Esophagus muscularis mucosa (tissue), 4 donors: ENCODE data around the gene PTGES3. TPM values are rescaled to one million over a fixed set of nuclear protein-coding genes. Genes with fewer than 3 reads are reported as not detected.

Source experiments
- DNase-seq: peaks from one replicate; pipeline ENCODE4 v3.0.0-alpha.2; 2017; ENCODE audit errors: extremely low spot score
- H3K27ac ChIP-seq, 4 donors: fragments of 200-600 bp; sonication (generic); replicated peaks in 1 of 4; 1 replicate in 3 of 4; 2 replicates in 1 of 4; pipeline ENCODE4 v1.5.1; 2016 to 2019; ENCODE audit warnings: mild to moderate bottlenecking in 1 of 4
- H3K27me3 ChIP-seq, 4 donors: fragments of 200-600 bp; sonication (generic); one replicate each; pipeline versions ENCODE4 v1.5.1 to v1.6.0; 2016 to 2019
- H3K36me3 ChIP-seq, 4 donors: fragments of 200-600 bp; sonication (generic); one replicate each; pipeline ENCODE4 v1.5.1; 2016 to 2019
- H3K4me1 ChIP-seq, 4 donors: fragments of 200-600 bp; sonication (generic); one replicate each; pipeline ENCODE4 v1.5.1; 2016 to 2019
- H3K4me3 ChIP-seq, 4 donors: fragments of 200-600 bp; sonication (generic); 1 replicate in 2 of 4; 2 replicates in 2 of 4; pipeline ENCODE4 v1.5.1; 2016 to 2019; ENCODE audit warnings: mild to moderate bottlenecking in 4 of 4, moderate library complexity in 1 of 4
- H3K9me3 ChIP-seq, 4 donors: fragments of 200-600 bp; sonication (generic); 1 replicate in 3 of 4; 2 replicates in 1 of 4; pipeline ENCODE4 v1.5.1; 2016 to 2019
- EP300 ChIP-seq: sonication (generic); formaldehyde crosslinking; IDR thresholded peaks from one replicate; pipeline ENCODE4 v1.6.1; 2017; ENCODE audit warnings: antibody characterized with exemption
- POLR2A ChIP-seq: fragments of 450-650 bp; IDR thresholded peaks from one replicate; pipeline ENCODE4 v1.6.1; 2017; ENCODE audit warnings: antibody characterized with exemption, moderate library complexity, mild to moderate bottlenecking, low read depth
- POLR2AphosphoS5 ChIP-seq, 2 donors: sonication (generic); formaldehyde crosslinking; IDR thresholded peaks; one replicate each; pipeline ENCODE4 v1.6.1; 2017; ENCODE audit warnings: antibody characterized with exemption in 2 of 2
- WGBS: methylation state at CpG from one replicate; pipeline ENCODE4 v1.1.5; 2018; 5-methylcytosine and 5-hydroxymethylcytosine counted together
- intact Hi-C: fragments of 100-400 bp; cut with DNase I; formaldehyde crosslinking; loops from one replicate; pipeline ENCODE4 v1.15.1; 2023
- total RNA-seq, 4 donors: library from RNA; depleted of rRNA; stranded (reverse); fragments of >200 nt; gene quantifications; one replicate each; pipeline versions ENCODE4 v1.1.0 to v1.2.1, GENCODE V29; 2016
- TF ChIP-seq, protein P1 (sequence below), 3 experiments: fragments of 200-600 bp in 2 of 3; fragments of 450-650 bp in 1 of 3; sonication (generic) in 2 of 3; IDR thresholded peaks; one replicate each; pipeline ENCODE4 v1.5.1; 2017 to 2019; ENCODE audit warnings: antibody characterized with exemption in 3 of 3, mild to moderate bottlenecking in 2 of 3, moderate library complexity in 1 of 3

Gene PTGES3
- total RNA-seq, 4 donors from 2014 or later, result 86.8 to 118 (median 92.0) TPM

DNA sequence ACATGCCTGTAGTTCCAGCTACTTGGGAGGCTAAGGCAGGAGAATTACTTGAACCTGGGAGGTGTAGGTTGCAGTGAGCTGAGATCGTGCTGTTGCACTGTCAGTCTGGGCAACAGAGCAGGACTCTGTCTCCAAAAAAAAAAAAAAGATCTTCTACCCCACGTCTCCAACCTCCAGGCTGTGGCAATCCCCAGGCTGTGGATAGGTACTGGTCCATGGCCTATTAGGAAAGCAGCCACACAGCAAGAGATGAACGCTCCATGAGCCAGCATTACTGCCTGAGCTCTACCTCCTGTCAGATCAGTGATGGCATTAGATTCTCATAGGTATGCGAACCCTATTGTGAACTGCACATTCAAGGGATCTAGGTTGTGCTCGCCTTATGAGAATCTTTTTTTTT, 6.1 kb upstream of the PTGES3 start:
- H3K9me3 ChIP-seq, result no peaks in the 10 kb centered on the region
- no peaks in the 10 kb centered on the region for H3K27me3 ChIP-seq
- 72% methylated on average over 5 of the region's 5 CpGs for WGBS
- no peak for TF ChIP-seq POLR2AphosphoS5 (IDR thresholded peaks at IDR 0.05)
- TF ChIP-seq POLR2A, result no peak
- TF ChIP-seq, protein P1, sequence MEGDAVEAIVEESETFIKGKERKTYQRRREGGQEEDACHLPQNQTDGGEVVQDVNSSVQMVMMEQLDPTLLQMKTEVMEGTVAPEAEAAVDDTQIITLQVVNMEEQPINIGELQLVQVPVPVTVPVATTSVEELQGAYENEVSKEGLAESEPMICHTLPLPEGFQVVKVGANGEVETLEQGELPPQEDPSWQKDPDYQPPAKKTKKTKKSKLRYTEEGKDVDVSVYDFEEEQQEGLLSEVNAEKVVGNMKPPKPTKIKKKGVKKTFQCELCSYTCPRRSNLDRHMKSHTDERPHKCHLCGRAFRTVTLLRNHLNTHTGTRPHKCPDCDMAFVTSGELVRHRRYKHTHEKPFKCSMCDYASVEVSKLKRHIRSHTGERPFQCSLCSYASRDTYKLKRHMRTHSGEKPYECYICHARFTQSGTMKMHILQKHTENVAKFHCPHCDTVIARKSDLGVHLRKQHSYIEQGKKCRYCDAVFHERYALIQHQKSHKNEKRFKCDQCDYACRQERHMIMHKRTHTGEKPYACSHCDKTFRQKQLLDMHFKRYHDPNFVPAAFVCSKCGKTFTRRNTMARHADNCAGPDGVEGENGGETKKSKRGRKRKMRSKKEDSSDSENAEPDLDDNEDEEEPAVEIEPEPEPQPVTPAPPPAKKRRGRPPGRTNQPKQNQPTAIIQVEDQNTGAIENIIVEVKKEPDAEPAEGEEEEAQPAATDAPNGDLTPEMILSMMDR (IDR thresholded peaks at IDR 0.05), result no peak
- no peak for TF ChIP-seq EP300
- intact Hi-C loops, result no loop called here
- H3K4me3 ChIP-seq, result no peak overlapping the region
- no peak for DNase-seq
- H3K36me3 ChIP-seq, result no peaks in the 10 kb centered on the region
- H3K4me1 ChIP-seq, result peaks cover 3 to 5% (median 4%) of the 10 kb centered on the region in 4 donors
- H3K27ac ChIP-seq, result no peak overlapping the region

- Histone ChIP-seq H3K27me3 (no peaks in the 10 kb centered on the region), H3K4me1 (peaks cover 21 to 44% (median 38%) of the 10 kb centered on the region in 4 donors), H3K36me3 (peaks cover 0 to 5% (median 0%) of the 10 kb centered on the region in 4 donors), H3K27ac (peak overlapping the region; percentile 99 to 100 (median 100)), H3K4me3 (peak overlapping the region; percentile 80 to 98 (median 96)), H3K9me3 (no peaks in the 10 kb centered on the region)
- intact Hi-C loops, result loop anchor here (1.0 to 5.0 kb wide), 2 partner anchors 37 to 41 kb away; partner anchors contain the start of genes ATP5F1B and NACA
- TF ChIP-seq POLR2A (no peak), POLR2AphosphoS5 (IDR thresholded peaks at IDR 0.05) (no peak), EP300 (no peak)
- TF ChIP-seq, protein P1 (IDR thresholded peaks at IDR 0.05), result no peak
- no peak for DNase-seq
- WGBS, result 6% methylated on average over 7 of the region's 7 CpGs
Observed at GRCh38 chr12:56688846-56689109, 694 bp upstream of the PTGES3 start.

DNA sequence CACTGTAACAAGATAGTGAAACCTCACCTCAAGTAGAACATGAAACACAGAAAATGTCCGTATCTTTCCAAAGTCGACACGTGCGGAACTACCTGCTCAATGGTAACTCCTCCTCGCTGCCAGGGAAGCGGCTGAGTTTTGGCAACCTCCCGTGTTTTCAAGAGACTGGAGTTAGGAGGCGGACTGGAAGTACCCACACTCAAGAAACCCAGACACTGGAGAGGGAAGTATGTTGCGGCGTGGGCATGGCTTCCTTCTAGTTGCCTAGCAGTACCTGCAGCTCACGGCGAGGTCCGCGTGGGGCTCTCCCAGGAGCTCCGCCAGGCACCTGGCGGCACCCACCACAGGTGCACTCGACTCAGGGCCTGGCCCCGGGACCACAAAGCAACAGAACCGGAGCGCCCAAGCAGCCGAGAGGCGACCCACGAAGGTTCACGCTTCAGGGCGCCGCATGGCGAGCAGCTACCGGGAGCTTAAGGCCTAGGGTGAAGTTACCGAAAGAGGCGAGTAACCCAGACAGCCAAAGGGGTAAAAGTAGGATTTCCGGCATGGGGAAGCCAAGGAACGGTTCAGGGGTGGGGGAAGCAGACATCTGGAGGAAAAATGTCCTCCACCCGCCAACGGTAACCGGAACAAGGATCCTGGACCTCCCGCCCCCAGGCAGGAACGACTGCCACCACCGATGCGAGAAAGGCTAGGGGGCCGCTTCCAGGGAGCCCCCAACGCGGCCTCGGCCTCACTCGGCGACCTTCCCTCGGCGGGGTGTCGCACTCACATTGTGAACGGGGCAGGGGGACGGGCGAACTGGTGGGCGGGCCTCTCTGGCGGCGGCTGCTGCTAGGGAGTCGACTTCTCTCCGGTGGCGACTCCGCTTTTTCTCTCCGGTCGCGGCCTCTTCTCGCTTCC, 608 bp downstream of the PTGES3 start:
- Histone ChIP-seq H3K9me3 (no peaks in the 10 kb centered on the region), H3K36me3 (peaks cover 0 to 5% (median 2%) of the 10 kb centered on the region in 4 donors), H3K4me3 (peak overlapping the region; percentile 80 to 98 (median 96)), H3K4me1 (peaks cover 28 to 57% (median 49%) of the 10 kb centered on the region in 4 donors), H3K27ac (peak overlapping the region; percentile 99 to 100 (median 100)), H3K27me3 (no peaks in the 10 kb centered on the region)
- under 1% methylated on average over 27 of the region's 62 CpGs for WGBS
- DNase-seq, result peak; percentile 92
- intact Hi-C loops, result loop anchor here (1.0 to 5.0 kb wide), 2 partner anchors 38 to 40 kb away; partner anchors contain the start of genes ATP5F1B and NACA
- TF ChIP-seq, protein P1 (IDR thresholded peaks at IDR 0.05), result no peak
- TF ChIP-seq POLR2AphosphoS5 (IDR thresholded peaks at IDR 0.05) (peak in 1 of 2 donors; percentile 52), EP300 (no peak)

DNA sequence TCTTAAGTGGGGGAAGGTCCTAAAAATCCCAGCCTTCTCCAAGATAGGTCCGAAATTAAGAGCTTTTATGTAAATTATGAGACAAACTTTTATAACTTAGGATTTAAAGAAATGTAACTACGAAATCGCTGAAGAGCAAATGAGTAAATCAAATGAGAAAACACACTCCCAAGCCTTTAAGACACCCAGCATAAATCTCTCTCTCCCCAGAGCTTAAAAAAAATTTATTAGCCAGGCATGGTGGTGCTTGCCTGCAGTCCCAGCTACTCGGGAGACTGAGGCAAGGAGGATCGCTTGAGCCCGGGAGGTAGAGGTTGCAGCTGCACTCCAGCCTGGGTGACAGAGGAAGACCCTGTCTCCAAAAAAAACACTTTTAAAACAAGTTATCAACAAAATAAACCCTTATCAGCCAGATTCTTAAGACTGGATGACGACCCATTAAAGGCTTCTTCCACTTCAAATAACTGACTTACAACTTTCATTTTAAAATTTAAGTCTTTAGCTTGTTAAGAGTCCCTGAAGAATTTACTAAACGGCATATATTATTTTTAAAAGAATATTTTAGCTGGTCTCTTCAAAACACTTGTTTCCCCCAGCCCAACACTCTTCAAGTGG, 3.2 kb downstream of the PTGES3 start:
- H3K27me3 ChIP-seq, result no peaks in the 10 kb centered on the region
- H3K4me1 ChIP-seq, result peaks cover 48 to 82% (median 71%) of the 10 kb centered on the region in 4 donors
- H3K9me3 ChIP-seq, result no peaks in the 10 kb centered on the region
- peak overlapping the region; percentile 8 to 100 (median 22) for H3K27ac ChIP-seq
- peaks cover 0 to 16% (median 8%) of the 10 kb centered on the region in 4 donors for H3K36me3 ChIP-seq
- no peak for DNase-seq
- TF ChIP-seq, protein P1 (IDR thresholded peaks at IDR 0.05), result no peak
- no peak for TF ChIP-seq EP300
- no peak for TF ChIP-seq POLR2A
- TF ChIP-seq POLR2AphosphoS5 (IDR thresholded peaks at IDR 0.05), result no peak
- 56% methylated on average over 8 of the region's 8 CpGs for WGBS
- intact Hi-C loops, result loop anchor here (5.0 kb wide), 1 partner anchor 38 kb away; the partner anchor contains the start of gene ATP5F1B
- peak overlapping the region; percentile 22 to 80 (median 26) for H3K4me3 ChIP-seq
